Measurements from ENCODE around the gene VKORC1L1. TPM values are rescaled to one million over a fixed set of nuclear protein-coding genes. Genes with fewer than 3 reads are reported as not detected.

VKORC1L1 gene
- total RNA-seq, 1 experiment from 2014 or later, result 30.9 TPM

GRCh38 chr7:65910237-65910636 lies 37.4 kb downstream of the VKORC1L1 start:
- DNase-seq (ENCODE audit: low read depth, low spot score) (no peak), ATAC-seq (no peak)
- Histone ChIP-seq H3K9me2 (ENCODE audit: insufficient read depth) (no peaks in the 10 kb centered on the region), H3K9ac (ENCODE audit: low read length) (no peak overlapping the region), H3K27me3 (ENCODE audit: insufficient read depth, low read length) (no peaks in the 10 kb centered on the region), H3K4me2 (ENCODE audit: low read length) (no peak overlapping the region), H2AFZ (ENCODE audit: low read depth, low read length, poor library complexity, severe bottlenecking) (no peak overlapping the region), H3K4me1 (ENCODE audit: control insufficient read depth in 1 of 2, insufficient read depth in 2 of 2, low read length in 2 of 2) (no peaks in the 10 kb centered on the region), H3K36me3 (ENCODE audit: control insufficient read depth in 1 of 2, insufficient read depth in 2 of 2, low read length in 2 of 2) (no peaks in the 10 kb centered on the region), H3K79me2 (ENCODE audit: insufficient read depth, low read length) (peaks cover 44% of the 10 kb centered on the region), H3K4me3 (replicated peaks in 1 of 2; ENCODE audit: low read depth in 1 of 2, low read length in 2 of 2) (no peak overlapping the region), H4K20me1 (ENCODE audit: insufficient read depth) (no peaks in the 10 kb centered on the region), H3K27ac (ENCODE audit: low read depth, low read length) (no peak overlapping the region), H3K9me3 (ENCODE audit: control insufficient read depth in 1 of 2, insufficient read depth in 1 of 2, low read depth in 1 of 2, low read length in 2 of 2) (no peaks in the 10 kb centered on the region)
- no peak for TF ChIP-seq POLR2AphosphoS5 (IDR thresholded peaks at IDR 0.05; ENCODE audit: low read depth, low read length)
- TF ChIP-seq RAD21 (IDR thresholded peaks at IDR 0.05; ENCODE audit: low read depth), result no peak
- no peak for TF ChIP-seq EGR1 (IDR thresholded peaks at IDR 0.05; ENCODE audit: low read depth)
- TF ChIP-seq CTCF (IDR thresholded peaks at IDR 0.05 in 2 of 3, conservative IDR thresholded peaks at IDR 0.05 in 1 of 3; ENCODE audit: borderline replicate concordance in 1 of 3, insufficient read depth in 1 of 3, low read depth in 2 of 3, low read length in 2 of 3), result no peak
- TF ChIP-seq ELF1 (IDR thresholded peaks at IDR 0.05; ENCODE audit: borderline replicate concordance, low read depth), result no peak
- intact Hi-C loops (cut with micrococcal nuclease), result no loop called here
- no TSS peak for BruUV-seq (replicated peaks)
- RAD21 ChIA-PET (ENCODE audit: low non-redundant PET in 1 of 2, low total read pairs in 2 of 2, uncharacterized antibody in 2 of 2, unreplicated experiment in 2 of 2), result no interaction called here
- POLR2A ChIA-PET, result no interaction called here
- CTCF ChIA-PET, result no interaction called here

- Histone ChIP-seq H3K4me3 (replicated peaks in 1 of 2; ENCODE audit: low read depth in 1 of 2, low read length in 2 of 2) (no peak overlapping the region), H3K27me3 (ENCODE audit: insufficient read depth, low read length) (no peaks in the 10 kb centered on the region), H3K4me2 (ENCODE audit: low read length) (no peak overlapping the region), H3K36me3 (ENCODE audit: control insufficient read depth in 1 of 2, insufficient read depth in 2 of 2, low read length in 2 of 2) (no peaks in the 10 kb centered on the region), H3K27ac (ENCODE audit: low read depth, low read length) (no peak overlapping the region), H2AFZ (ENCODE audit: low read depth, low read length, poor library complexity, severe bottlenecking) (no peak overlapping the region), H3K9me2 (ENCODE audit: insufficient read depth) (no peaks in the 10 kb centered on the region), H4K20me1 (ENCODE audit: insufficient read depth) (peaks cover 4% of the 10 kb centered on the region; the same call in 1 of the 2 replicates), H3K9me3 (ENCODE audit: control insufficient read depth in 1 of 2, insufficient read depth in 1 of 2, low read depth in 1 of 2, low read length in 2 of 2) (no peaks in the 10 kb centered on the region), H3K9ac (ENCODE audit: low read length) (no peak overlapping the region), H3K79me2 (ENCODE audit: insufficient read depth, low read length) (peaks cover 55% of the 10 kb centered on the region), H3K4me1 (ENCODE audit: control insufficient read depth in 1 of 2, insufficient read depth in 2 of 2, low read length in 2 of 2) (no peaks in the 10 kb centered on the region)
- BruUV-seq (replicated peaks), result no TSS peak
- no peak for ATAC-seq
- POLR2A ChIA-PET, result no interaction called here
- RAD21 ChIA-PET (ENCODE audit: low non-redundant PET in 1 of 2, low total read pairs in 2 of 2, uncharacterized antibody in 2 of 2, unreplicated experiment in 2 of 2), result no interaction called here
- CTCF ChIA-PET, result no interaction called here
- no peak for DNase-seq (ENCODE audit: low read depth, low spot score)
- intact Hi-C loops (cut with micrococcal nuclease), result no loop called here
- TF ChIP-seq ZBTB33 (IDR thresholded peaks at IDR 0.05; ENCODE audit: extremely low read depth, insufficient replicate concordance, low read length) (no peak), ZNF274 (IDR thresholded peaks at IDR 0.05; ENCODE audit: low read depth, low read length) (no peak), EZH2 (IDR thresholded peaks at IDR 0.05) (no peak), REST (IDR thresholded peaks at IDR 0.05; ENCODE audit: low read depth) (no peak), CEBPB (IDR thresholded peaks at IDR 0.05; ENCODE audit: low read depth) (no peak), EGR1 (IDR thresholded peaks at IDR 0.05; ENCODE audit: low read depth) (no peak), SP1 (IDR thresholded peaks at IDR 0.05; ENCODE audit: low read depth) (no peak), SIN3A (IDR thresholded peaks at IDR 0.05; ENCODE audit: low read depth) (no peak), RAD21 (IDR thresholded peaks at IDR 0.05; ENCODE audit: low read depth) (no peak), CBX3 (IDR thresholded peaks at IDR 0.05; ENCODE audit: low read depth) (no peak)
Measured at GRCh38 chr7:65912237-65912636, 39.4 kb downstream of the VKORC1L1 start.

All from HCT116 (cell line).